SU-DHL-6 (cell line): ENCODE measurements around the gene SNAPC2.

Source experiments
- H2AFZ ChIP-seq: fragments of 200-600 bp; sonication (generic); 2 replicates; pipeline ENCODE4 v1.6.1; 2014; ENCODE audit warnings: low read depth, mild to moderate bottlenecking, moderate library complexity, mixed read lengths, antibody characterized with exemption, low read length; ENCODE audit not compliant: severe bottlenecking
- H3F3A ChIP-seq: fragments of 200-600 bp; shearing (Covaris generic); 2 replicates; pipeline ENCODE4 v1.6.0; 2016; ENCODE audit warnings: antibody characterized with exemption, mild to moderate bottlenecking; ENCODE audit not compliant: insufficient read depth
- H3K27ac ChIP-seq: fragments of 200-600 bp; sonication (generic); 2 replicates; pipeline ENCODE4 v1.5.1; 2016; ENCODE audit warnings: low read depth, mild to moderate bottlenecking, low read length, moderate library complexity, mixed read lengths
- H3K27me3 ChIP-seq: fragments of 200-600 bp; sonication (generic), shearing (Covaris generic); 2 replicates; pipeline ENCODE4 v1.6.0; 2014; ENCODE audit warnings: mild to moderate bottlenecking, low read length
- H3K36me3 ChIP-seq: fragments of 200-600 bp; sonication (generic); 2 replicates; pipeline ENCODE4 v1.6.1; 2014; ENCODE audit warnings: mild to moderate bottlenecking, low read length, mixed read lengths
- H3K4me2 ChIP-seq: fragments of 300-600, 200-600 bp; shearing (Covaris generic), sonication (generic); 2 replicates; pipeline ENCODE4 v1.6.0; 2014; ENCODE audit warnings: low read length, low read depth, mild to moderate bottlenecking; ENCODE audit not compliant: poor library complexity, severe bottlenecking
- H3K4me3 ChIP-seq: fragments of 200-600 bp; sonication (generic); 2 replicates; pipeline ENCODE4 v1.5.1; 2014; ENCODE audit warnings: antibody characterized with exemption, low read length, mild to moderate bottlenecking, mixed read lengths; ENCODE audit not compliant: insufficient read depth, poor library complexity, severe bottlenecking
- H3K79me2 ChIP-seq: fragments of 200-600 bp; sonication (generic); 2 replicates; pipeline ENCODE4 v1.6.1; 2014; ENCODE audit warnings: mild to moderate bottlenecking, low read length, moderate library complexity; ENCODE audit not compliant: insufficient read depth
- H3K9ac ChIP-seq: fragments of 200-600 bp; sonication (generic); 2 replicates; pipeline ENCODE4 v1.7.0; 2014; ENCODE audit warnings: mild to moderate bottlenecking, low read length
- H3K9me2 ChIP-seq: fragments of 200-600 bp; sonication (generic); replicated peaks from 2 replicates; pipeline ENCODE4 v1.6.1; 2014; ENCODE audit warnings: low read length; ENCODE audit not compliant: insufficient read depth
- H3K9me3 ChIP-seq: fragments of 200-600 bp; sonication (generic); 2 replicates; pipeline ENCODE4 v1.6.1; 2014; ENCODE audit warnings: low read length, mixed read lengths; ENCODE audit not compliant: insufficient read depth
- H4K20me1 ChIP-seq: fragments of 200-600 bp; sonication (generic); 2 replicates; pipeline ENCODE4 v1.6.1; 2014; ENCODE audit warnings: low read depth, mild to moderate bottlenecking, antibody characterized with exemption, low read length, moderate library complexity, mixed read lengths
- CTCF ChIP-seq: fragments of 200-600 bp; sonication (generic); IDR thresholded peaks from one replicate; pipeline ENCODE4 v1.5.1; 2017; ENCODE audit warnings: antibody characterized with exemption, mild to moderate bottlenecking, low read length, moderate library complexity; ENCODE audit not compliant: insufficient read depth, poor library complexity, severe bottlenecking
- EZH2phosphoT487 ChIP-seq: fragments of 200-600 bp; sonication (generic), shearing (Covaris generic); conservative IDR thresholded peaks from 2 replicates; pipeline ENCODE4 v1.6.1; 2018; ENCODE audit warnings: mild to moderate bottlenecking, antibody characterized with exemption, low read length, moderate library complexity, mixed read lengths

The SNAPC2 gene

GRCh38 chr19:7872306-7873204, 47.6 kb upstream of the SNAPC2 start:
- no peak overlapping the region for H3K4me3 ChIP-seq

GRCh38 chr19:7873304-7874075, 46.6 kb upstream of the SNAPC2 start:
- H3K4me3 ChIP-seq: no peak overlapping the region
- no peak overlapping the region for H3K9ac ChIP-seq

More at GRCh38 chr19:7872306-7873204, 47.6 kb upstream of the SNAPC2 start:
- Histone ChIP-seq H3F3A (peaks cover 11% of the 10 kb centered on the region), H4K20me1 (no peaks in the 10 kb centered on the region), H3K9ac (no peak overlapping the region), H3K9me3 (no peaks in the 10 kb centered on the region), H2AFZ (no peak overlapping the region), H3K27ac (no peak overlapping the region), H3K9me2 (no peaks in the 10 kb centered on the region), H3K4me2 (no peak overlapping the region), H3K36me3 (no peaks in the 10 kb centered on the region), H3K79me2 (no peaks in the 10 kb centered on the region), H3K27me3 (no peaks in the 10 kb centered on the region)
- no peak for TF ChIP-seq EZH2phosphoT487
- no peak for TF ChIP-seq CTCF

GRCh38 chr19:7874076-7874896, 45.9 kb upstream of the SNAPC2 start, which contains the start of gene PRR36:
PRR36 (minus strand) TSS chr19:7874390; CDS start chr19:7873689, 701 bp downstream.
- H4K20me1 ChIP-seq: no peaks in the 10 kb centered on the region
- no peak within 1 kb of the TSS for H3K4me3 ChIP-seq
- no peak within 1 kb of the TSS for H3K27ac ChIP-seq
- no peaks in the 10 kb centered on the region for H3K79me2 ChIP-seq
- no peaks in the 10 kb centered on the region for H3K27me3 ChIP-seq
- no peak within 1 kb of the TSS for H2AFZ ChIP-seq
- no peaks in the 10 kb centered on the region for H3K9me2 ChIP-seq
- no peak for TF ChIP-seq EZH2phosphoT487
- TF ChIP-seq CTCF: no peak
- no peaks in the 10 kb centered on the region for H3K36me3 ChIP-seq
- H3K9ac ChIP-seq: no peak within 1 kb of the TSS
- H3K4me2 ChIP-seq: no peak within 1 kb of the TSS
- H3K9me3 ChIP-seq: no peaks in the 10 kb centered on the region
- peaks cover 11% of the 10 kb centered on the region for H3F3A ChIP-seq

More at GRCh38 chr19:7873304-7874075, 46.6 kb upstream of the SNAPC2 start:
- H3K27me3 ChIP-seq: no peaks in the 10 kb centered on the region
- no peaks in the 10 kb centered on the region for H3K9me3 ChIP-seq
- TF ChIP-seq CTCF (no peak), EZH2phosphoT487 (no peak)
- no peaks in the 10 kb centered on the region for H3K79me2 ChIP-seq
- H2AFZ ChIP-seq: no peak overlapping the region
- no peaks in the 10 kb centered on the region for H3K9me2 ChIP-seq
- no peaks in the 10 kb centered on the region for H3K36me3 ChIP-seq
- peaks cover 11% of the 10 kb centered on the region for H3F3A ChIP-seq
- H3K27ac ChIP-seq: no peak overlapping the region
- no peak overlapping the region for H3K4me2 ChIP-seq
- H4K20me1 ChIP-seq: no peaks in the 10 kb centered on the region
